GM19395 (cell line): ENCODE data around the gene TNFAIP8L3.
"Not testable (repeated sequence)": the region's sequence is repeated elsewhere in the genome, so short reads cannot be mapped to it uniquely, and the experiment has no call there.

ENCODE experiments used
- ATAC-seq: cut with Tn5 transposase; IDR thresholded peaks from one replicate; pipeline ENCODE4 v1.9.1; 2021; ENCODE audit warnings: mild to moderate bottlenecking, moderate library complexity; ENCODE audit not compliant: unreplicated experiment

The TNFAIP8L3 gene

GRCh38 chr15:51094606-51095569, at the start of gene TNFAIP8L3:
Gene TNFAIP8L3 (minus strand): TSS chr15:51094906. CDS start chr15:51094595, 311 bp downstream.
- no peak for ATAC-seq

- ATAC-seq, result no peak
Measured at GRCh38 chr15:51144021-51144532, 49.4 kb upstream of the TNFAIP8L3 start.

- not testable (repeated sequence) for ATAC-seq
Measured at GRCh38 chr15:51140347-51140746, 45.6 kb upstream of the TNFAIP8L3 start.

GRCh38 chr15:51139091-51139490, 44.4 kb upstream of the TNFAIP8L3 start:
- no peak for ATAC-seq

GRCh38 chr15:51137880-51138430, 43.2 kb upstream of the TNFAIP8L3 start:
- ATAC-seq, result no peak

- no peak for ATAC-seq
Measured at GRCh38 chr15:51137024-51137423, 42.3 kb upstream of the TNFAIP8L3 start.

- ATAC-seq, result no peak
Measured at GRCh38 chr15:51135276-51135675, 40.6 kb upstream of the TNFAIP8L3 start.

- ATAC-seq, result no peak
Measured at GRCh38 chr15:51134416-51135199, 39.9 kb upstream of the TNFAIP8L3 start.

- ATAC-seq, result no peak
Measured at GRCh38 chr15:51133140-51133765, 38.5 kb upstream of the TNFAIP8L3 start.

GRCh38 chr15:51132384-51133139, 37.9 kb upstream of the TNFAIP8L3 start:
- ATAC-seq, result no peak

GRCh38 chr15:51131596-51132290, 37.0 kb upstream of the TNFAIP8L3 start:
- no peak for ATAC-seq

- ATAC-seq, result no peak
Measured at GRCh38 chr15:51130344-51130743, 35.6 kb upstream of the TNFAIP8L3 start.

- no peak for ATAC-seq
Measured at GRCh38 chr15:51129535-51130188, 35.0 kb upstream of the TNFAIP8L3 start.

- no peak for ATAC-seq
Measured at GRCh38 chr15:51128701-51129100, 34.0 kb upstream of the TNFAIP8L3 start.

GRCh38 chr15:51126842-51127241, 32.1 kb upstream of the TNFAIP8L3 start:
- no peak for ATAC-seq

- ATAC-seq, result not testable (repeated sequence)
Measured at GRCh38 chr15:51123002-51123401, 28.3 kb upstream of the TNFAIP8L3 start.

- ATAC-seq, result no peak
Measured at GRCh38 chr15:51121631-51122225, 27.0 kb upstream of the TNFAIP8L3 start.

- ATAC-seq, result no peak
Measured at GRCh38 chr15:51121118-51121517, 26.4 kb upstream of the TNFAIP8L3 start.
